ENCODE results near the gene PRSS27. TPM values are rescaled to one million over a fixed set of nuclear protein-coding genes. Genes with fewer than 3 reads are reported as not detected.
A peak's percentile ranks its signal among the peaks of the same experiment; 100 is the strongest.
"Not testable (repeated sequence)": the region's sequence is repeated elsewhere in the genome, so short reads cannot be mapped to it uniquely, and the experiment has no call there.

Gene PRSS27
- total RNA-seq, 1 experiment from 2014 or later = 1.4 TPM

DNA sequence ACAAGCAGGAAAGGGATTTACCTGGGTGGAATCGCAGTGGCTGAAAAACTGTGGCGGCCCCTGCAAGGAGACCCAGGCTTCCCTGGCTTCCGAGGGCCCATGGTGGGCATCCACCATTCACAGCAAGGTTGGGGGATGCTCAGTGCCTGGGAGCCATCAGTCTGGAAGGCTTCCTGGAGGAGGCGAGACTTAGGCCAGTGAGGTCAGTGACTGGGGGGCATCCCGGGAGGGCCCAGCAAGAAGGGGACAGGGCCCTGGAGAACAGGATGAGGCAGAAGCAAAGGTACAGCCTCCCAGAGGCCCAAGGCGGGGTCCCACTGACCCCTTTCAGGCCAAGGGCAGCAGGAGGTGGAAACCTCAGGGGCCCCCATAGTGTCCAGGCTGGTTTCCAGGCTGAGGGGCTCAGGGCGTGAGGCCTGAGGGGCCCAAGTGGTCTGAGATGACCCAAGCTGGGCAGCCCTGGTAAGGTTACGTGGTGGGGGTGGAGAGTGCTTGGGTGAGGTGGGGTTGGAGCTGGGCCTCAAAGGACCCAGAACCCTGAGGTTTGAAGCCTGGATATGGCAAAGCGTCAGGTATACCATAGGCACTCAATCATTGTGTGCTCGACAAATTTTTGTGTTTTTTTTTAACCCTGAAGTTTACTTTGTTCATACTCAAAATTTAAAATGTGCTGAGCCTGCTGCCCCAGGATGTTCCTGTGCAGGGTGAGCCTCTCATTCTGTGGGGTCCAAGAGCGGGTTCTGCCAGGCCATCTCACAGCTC is 16.6 kb upstream of the PRSS27 start:
- DNase-seq (ENCODE audit: low spot score) = no peak
- in situ Hi-C loops (cut with HindIII; ENCODE audit: low sequenced_read_pairs) = no loop called here

DNA sequence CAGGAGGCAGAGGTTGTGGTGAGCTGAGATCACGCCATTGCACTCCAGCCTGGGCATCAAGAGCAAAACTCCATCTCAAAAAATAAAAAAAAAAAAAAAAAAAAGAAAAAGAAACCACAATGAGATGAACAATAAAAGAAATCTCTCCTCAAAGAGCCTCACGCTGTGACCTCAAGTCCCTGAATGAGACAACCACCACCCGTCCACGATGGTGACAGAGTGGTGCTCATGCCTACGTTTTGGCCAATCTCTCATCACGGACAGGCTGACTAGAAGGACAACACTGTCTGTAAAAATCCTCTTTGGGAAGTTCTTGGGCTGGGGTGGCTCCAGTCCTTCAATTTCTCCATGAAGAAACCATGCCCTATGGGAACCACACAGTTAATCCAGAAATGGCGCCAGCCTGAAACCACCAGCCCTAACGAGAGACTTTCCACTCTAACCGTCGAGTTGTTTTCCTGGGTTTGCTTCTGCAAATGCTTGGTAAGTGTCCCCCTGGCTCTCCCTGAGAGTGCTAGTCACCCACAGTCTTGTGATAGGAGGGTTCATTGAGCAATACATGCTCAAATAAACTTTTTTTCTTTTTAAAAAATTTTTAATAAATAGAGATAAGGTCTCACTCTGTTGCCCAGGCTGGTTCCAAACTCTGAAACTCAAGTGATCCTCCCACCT is 15.0 kb upstream of the PRSS27 start:
- in situ Hi-C loops (cut with HindIII; ENCODE audit: low sequenced_read_pairs) = no loop called here
- DNase-seq (ENCODE audit: low spot score) = no peak

- DNase-seq (ENCODE audit: low spot score) = no peak
- in situ Hi-C loops (cut with HindIII; ENCODE audit: low sequenced_read_pairs) = no loop called here
These were observed 8.0 kb upstream of the PRSS27 start for GRCh38 chr16:2728034-2728433.

DNA sequence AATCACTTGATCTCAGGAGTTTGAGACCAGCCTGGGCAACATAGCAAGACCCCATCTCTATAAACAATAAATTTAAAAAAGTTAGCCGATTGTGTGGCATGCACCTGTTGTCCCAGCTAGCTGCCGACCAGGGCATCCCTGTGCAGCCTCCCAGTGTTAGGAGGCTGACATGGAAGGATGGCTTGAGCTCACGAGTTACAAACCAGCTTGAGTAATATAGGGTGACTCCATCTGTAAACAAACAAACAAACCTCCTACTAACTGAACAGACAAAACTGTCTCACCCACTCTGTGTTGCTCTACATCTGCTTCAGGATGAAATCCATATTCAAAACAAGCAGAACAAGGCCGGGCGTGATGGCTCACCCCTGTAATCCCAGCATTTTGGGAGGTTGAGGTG is 6.9 kb upstream of the PRSS27 start:
- DNase-seq (ENCODE audit: low spot score) = no peak
- in situ Hi-C loops (cut with HindIII; ENCODE audit: low sequenced_read_pairs) = no loop called here

DNA sequence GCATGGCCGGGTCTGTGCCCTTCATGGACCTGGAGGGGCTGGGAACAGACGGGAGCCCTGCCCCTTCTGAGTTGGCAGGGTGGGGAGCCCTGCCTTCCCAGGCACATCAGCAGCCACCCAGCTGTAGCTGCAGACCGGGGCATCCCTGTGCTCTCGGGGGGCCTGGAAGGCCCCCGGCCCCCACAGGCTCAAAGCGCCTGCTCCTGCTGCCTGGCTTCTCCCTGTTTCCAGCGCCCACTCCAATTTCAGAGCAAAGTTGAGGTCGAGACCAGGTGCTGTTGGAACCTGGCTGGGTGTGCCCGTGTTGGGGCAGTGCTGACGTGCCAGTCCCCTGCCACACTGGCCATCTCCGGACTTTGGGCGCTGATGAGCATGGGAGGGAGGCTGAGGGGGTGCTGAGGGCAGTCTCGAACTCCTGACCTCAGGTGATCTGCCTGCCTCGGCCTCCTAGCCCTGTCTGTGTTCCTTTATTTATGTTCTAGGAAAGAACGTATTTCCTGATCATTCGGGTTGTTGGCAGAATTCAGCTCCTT is 4.9 kb upstream of the PRSS27 start:
- in situ Hi-C loops (cut with HindIII; ENCODE audit: low sequenced_read_pairs) = no loop called here
- no peak for DNase-seq (ENCODE audit: low spot score)

GRCh38 chr16:2724088-2724676 is 4.2 kb upstream of the PRSS27 start:
- DNase-seq (ENCODE audit: low spot score) = no peak
- in situ Hi-C loops (cut with HindIII; ENCODE audit: low sequenced_read_pairs) = no loop called here

GRCh38 chr16:2721634-2722173 is 1.7 kb upstream of the PRSS27 start:
- DNase-seq (ENCODE audit: low spot score) = peak; percentile 21
- in situ Hi-C loops (cut with HindIII; ENCODE audit: low sequenced_read_pairs) = not testable (repeated sequence)

DNA sequence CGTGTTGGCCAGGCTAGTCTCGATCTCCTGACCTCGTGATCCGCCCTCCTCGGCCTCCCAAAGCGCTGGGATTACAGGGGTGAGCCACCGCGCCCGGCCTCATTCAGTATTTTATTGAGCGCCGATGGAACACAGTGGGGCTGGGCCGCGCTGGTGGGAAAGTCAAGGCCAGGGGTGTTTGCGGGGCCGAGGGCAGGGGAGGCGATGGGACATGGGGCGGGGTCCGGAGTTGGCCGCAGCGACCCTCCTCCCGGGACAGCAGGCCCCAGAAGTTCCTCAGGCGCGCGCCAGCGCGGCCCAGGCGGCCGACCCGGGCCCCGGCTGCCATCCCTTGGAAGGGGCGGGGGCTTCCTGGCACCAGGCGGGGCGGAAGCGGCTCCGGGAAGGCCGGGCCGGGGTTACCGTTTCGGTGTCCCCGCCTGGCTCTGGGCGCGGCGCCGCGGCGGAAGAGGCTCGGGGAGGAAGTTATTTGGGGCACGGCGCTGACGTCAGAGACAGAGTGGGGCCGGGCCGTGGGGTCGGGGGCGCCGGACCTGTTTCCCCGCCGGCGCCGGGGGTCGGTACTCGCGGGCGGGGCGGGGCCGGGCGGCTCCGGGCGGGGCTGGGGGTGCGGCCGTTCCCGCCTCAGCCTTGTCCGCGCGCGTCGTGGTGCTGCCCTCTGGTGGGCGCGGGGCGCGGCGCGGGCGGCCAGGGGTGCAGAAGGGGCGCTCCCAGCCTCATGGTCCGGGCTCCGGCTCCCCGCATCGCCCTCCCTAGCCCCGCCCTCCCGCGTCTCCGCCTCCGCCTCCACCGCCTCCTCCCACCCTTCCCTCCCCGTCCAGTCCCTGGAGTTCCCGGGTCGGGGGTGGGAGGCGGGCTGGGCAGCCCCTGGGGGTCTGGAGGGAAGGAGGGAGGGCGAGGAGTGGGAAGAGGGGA is 952 bp upstream of the PRSS27 start:
- peak; percentile 77 for DNase-seq (ENCODE audit: low spot score)
- in situ Hi-C loops (cut with HindIII; ENCODE audit: low sequenced_read_pairs) = no loop called here

GRCh38 chr16:2719328-2720063 is 528 bp downstream of the PRSS27 start:
- no peak for DNase-seq (ENCODE audit: low spot score)
- in situ Hi-C loops (cut with HindIII; ENCODE audit: low sequenced_read_pairs) = no loop called here

- in situ Hi-C loops (cut with HindIII; ENCODE audit: low sequenced_read_pairs) = no loop called here
These were observed 2.4 kb downstream of the PRSS27 start for GRCh38 chr16:2717383-2718263.

DNA sequence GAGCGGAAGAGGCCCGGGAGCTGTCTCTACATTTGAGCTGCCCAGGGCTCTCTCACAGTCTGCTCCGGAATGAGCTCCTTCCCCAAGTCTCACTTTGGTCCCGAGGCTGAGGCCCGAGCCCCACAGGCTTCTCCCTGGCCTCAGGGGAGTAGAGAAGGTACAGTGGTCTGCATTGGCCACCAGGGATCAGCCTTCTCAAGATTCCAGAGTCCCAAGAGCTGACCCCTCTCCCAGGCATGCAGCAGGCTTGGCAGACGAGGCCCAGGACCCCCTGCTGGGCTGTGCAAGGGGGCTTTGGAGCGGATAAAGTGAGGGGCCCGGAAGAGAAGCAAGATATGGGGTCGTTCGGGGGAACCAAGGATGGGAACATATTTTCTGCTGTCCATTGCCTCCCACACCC is 3.1 kb downstream of the PRSS27 start:
- in situ Hi-C loops (cut with HindIII; ENCODE audit: low sequenced_read_pairs) = no loop called here
- DNase-seq (ENCODE audit: low spot score) = no peak

More at GRCh38 chr16:2717383-2718263, 2.4 kb downstream of the PRSS27 start:
- no peak for DNase-seq (ENCODE audit: low spot score)

GRCh38 chr16:2715966-2716885 is 3.8 kb downstream of the PRSS27 start:
- in situ Hi-C loops (cut with HindIII; ENCODE audit: low sequenced_read_pairs) = no loop called here
- no peak for DNase-seq (ENCODE audit: low spot score)

- in situ Hi-C loops (cut with HindIII; ENCODE audit: low sequenced_read_pairs) = no loop called here
These were observed 4.5 kb downstream of the PRSS27 start for GRCh38 chr16:2715519-2715918.

GRCh38 chr16:2715064-2715463 is 5.0 kb downstream of the PRSS27 start:
- in situ Hi-C loops (cut with HindIII; ENCODE audit: low sequenced_read_pairs) = no loop called here
- DNase-seq (ENCODE audit: low spot score) = no peak

More at GRCh38 chr16:2715519-2715918, 4.5 kb downstream of the PRSS27 start:
- no peak for DNase-seq (ENCODE audit: low spot score)

DNA sequence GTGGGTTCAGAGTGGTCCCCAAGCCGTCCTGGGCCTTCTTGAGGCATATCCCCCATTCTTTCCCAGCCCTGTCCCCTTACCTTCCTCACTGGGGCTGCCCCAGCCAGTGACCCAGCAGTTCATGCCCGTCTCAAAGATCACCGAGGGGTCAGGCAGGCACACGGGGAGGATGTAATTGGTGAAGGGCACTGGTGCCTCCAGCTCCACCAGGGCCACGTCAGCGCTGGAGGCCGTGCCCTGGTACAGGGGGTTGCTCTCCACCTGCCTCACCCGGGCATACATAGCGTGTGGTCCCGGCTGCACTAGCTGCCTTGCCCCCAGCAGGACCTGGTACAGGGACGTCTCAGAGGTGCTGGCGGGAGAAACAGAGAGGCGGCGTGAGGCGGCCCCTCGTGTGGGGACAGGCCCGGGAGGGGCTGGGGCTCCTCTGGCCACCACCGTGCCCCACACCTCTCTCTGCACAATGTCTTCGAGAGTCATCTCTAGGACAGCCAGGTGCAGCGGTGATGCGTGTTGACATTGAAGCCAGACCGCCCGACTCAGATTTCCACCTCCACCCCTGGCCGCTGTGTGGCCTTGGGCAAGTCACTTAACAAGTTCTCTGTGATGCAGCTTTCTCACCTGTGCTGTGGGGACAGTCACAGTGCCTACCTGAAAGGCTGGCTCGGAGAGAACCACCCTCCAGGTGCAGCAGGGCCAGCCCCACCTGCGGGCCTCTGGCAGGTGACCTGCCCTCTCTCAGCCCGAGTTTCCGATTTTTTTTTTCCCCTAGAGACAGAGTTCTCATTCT is 5.8 kb downstream of the PRSS27 start:
- in situ Hi-C loops (cut with HindIII; ENCODE audit: low sequenced_read_pairs) = no loop called here

GRCh38 chr16:2713523-2713922 is 6.5 kb downstream of the PRSS27 start:
- DNase-seq (ENCODE audit: low spot score) = no peak
- in situ Hi-C loops (cut with HindIII; ENCODE audit: low sequenced_read_pairs) = no loop called here

More for the DNA sequence above, 5.8 kb downstream of the PRSS27 start:
- DNase-seq (ENCODE audit: low spot score) = no peak

Measured in G401 (cell line).